NCI-H2227 treated with DMSO at 0.1 percent for 48 hours (cell line): ENCODE results near the gene KCNH4.

ENCODE experiments used
- DNase-seq: peaks from one replicate; lab custom pipeline; 2025; lab: John Stamatoyannopoulos, UW

Gene KCNH4

DNA sequence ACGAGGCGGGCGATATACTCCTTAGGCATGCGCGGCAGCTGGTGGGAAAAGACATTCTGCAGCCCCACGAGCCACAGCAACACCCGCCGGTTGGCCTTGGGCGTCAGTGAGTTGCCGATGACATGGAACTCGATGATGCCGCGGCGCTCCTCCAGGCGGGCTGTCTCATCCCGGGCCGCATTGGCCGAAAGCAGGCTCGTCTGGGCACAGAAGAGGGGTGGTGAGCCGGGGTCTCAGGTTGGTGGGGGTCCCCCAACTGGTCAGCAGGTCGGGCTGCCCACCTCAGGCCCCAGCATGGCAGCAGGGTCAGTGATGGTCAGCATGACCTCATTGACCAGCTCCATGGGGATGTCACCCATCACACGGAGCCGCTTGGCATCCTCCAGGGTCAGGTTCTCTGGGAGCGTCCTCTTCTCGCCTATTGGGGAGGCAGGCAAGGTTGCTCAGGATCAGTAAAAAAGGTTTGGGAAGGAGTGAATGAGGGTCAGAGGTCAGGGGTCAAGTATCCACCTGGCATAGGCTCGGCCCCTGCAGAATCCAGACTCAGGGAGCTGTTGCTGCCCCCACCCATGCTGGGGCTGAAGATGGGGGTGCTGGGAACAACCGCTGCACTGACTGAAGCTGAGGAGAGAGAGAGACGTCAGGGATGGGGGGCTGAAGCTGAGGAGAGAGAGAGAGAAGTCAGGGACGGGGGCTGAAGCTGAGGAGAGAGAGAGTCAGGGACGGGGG is 63.4 kb downstream of the KCNH4 start:
- DNase-seq = no peak

DNA sequence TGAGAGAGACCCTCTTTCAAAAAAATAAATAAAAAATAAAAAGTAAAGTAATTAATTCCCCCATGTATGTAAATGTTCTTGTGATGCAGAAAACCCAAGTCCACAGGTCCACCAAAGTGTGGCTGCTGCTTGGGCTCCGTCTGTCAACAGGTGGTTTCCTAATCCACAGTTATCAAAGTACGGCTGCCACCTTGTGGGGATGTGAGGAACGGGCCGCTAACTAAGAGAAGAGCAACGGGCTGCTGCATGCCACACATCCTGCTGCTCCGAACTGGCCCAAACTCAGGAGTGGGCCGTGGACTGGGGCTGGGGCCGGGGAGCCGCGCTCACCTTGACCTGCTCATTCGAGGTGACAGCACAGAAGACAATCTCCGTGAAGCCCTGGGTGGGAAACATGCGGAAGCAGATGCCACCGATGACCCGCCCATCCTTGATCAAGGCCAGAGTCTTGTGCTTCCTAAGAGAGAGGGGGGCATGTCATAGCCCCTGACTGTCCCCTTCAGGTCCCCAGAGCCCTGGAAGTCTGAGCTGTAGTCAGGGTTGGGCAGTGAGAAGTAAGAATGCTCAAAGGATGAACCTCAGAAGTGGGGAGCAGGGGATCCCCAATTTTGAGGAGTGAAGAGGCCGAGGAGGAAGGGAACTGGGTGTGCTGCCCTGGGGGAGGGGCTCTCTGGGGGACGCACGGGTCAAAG is 64.1 kb downstream of the KCNH4 start:
- DNase-seq = peak; percentile 82

DNA sequence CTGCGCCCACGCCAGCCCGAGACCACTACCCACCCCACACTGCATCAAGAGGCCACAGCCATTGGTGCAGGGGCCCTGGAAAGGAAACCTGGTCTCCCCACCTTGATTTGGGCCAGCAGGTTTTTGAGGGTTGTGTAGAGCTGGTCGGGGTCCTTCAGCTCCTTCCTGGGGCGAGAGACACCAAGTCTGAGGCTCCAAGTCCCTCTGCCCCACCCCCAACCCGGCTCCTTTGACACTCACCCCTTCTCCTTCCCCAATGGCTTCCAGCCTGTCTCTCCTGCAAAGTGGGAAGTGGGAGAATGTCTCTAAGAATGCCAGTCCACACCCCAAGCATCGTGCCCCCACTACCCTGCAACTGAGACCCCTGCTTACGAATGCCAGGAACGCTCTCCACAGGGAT is 66.8 kb downstream of the KCNH4 start:
- no peak for DNase-seq

DNA sequence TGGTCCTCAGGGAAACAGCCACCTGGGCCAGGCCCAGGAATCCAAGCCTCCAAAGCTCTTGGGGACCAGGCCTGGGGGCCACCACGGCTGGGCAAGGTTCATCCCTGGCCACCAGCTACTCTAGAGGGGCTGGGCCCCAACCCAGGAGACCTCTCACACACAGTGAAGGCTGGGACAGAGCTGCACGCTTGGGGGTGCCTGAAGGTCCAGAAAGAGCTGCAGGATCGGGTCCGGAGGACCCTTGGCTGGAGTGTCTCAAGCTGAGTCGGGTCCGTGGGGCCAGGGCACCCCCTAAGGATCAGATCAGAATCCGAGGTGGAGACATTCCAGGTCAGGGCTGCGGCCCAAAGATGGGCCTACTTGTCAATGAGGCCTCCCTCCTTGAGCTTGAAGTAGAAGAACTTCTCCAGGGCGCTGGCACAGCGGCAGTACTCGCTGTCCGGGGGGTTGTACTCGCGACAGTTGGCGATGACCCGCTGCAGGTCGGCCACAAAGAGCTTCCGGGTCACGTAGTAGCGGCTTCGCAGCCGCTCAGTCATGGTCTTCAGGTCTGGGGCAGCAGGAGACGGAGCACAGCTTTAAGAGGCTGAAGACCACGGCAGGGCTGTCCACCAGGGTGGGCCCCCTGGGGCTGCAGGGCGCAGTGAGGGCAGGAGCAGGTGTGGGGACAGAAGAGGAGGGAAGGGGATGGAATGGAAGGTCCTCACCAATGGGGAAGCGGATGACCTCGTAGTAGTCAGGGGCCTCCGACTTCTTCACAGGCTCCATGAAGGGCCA is 67.5 kb downstream of the KCNH4 start:
- no peak for DNase-seq

DNA sequence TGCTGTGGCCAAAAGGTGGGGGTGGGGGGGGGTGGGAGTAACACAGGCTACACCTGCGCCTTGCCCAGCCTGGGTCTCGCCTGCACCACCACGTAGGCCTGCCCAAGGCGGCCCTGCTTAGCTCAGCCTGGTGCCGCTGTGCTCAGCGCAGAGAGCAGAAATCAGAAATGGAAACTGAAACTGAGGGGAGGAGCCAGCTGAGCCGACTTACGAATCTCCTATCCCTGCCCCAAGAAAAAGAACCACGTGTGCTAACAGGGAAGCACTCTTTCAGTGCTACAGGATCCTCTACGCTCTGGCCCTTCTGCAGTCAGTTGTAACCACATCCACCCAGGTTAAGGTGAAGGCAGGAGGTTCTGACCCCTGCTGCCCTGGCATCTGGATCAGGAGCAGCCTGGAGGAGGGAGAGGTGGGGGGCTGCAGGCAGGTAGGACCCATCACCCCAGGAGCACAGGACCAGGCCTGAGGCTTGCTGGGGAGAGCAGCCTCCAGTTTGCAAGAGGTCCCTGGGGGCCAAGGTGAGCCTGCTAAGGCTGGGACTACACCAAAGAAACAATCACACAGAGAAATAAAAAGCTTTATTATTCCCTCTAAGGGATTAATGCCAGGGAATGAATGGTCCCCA is 68.3 kb downstream of the KCNH4 start, which contains the start of gene DHX58:
DHX58 (minus strand) TSS at position 163 of the 625 bp plus-strand sequence. CDS start 822 bp downstream, outside the sequence.
- DNase-seq = peak; percentile 87

DNA sequence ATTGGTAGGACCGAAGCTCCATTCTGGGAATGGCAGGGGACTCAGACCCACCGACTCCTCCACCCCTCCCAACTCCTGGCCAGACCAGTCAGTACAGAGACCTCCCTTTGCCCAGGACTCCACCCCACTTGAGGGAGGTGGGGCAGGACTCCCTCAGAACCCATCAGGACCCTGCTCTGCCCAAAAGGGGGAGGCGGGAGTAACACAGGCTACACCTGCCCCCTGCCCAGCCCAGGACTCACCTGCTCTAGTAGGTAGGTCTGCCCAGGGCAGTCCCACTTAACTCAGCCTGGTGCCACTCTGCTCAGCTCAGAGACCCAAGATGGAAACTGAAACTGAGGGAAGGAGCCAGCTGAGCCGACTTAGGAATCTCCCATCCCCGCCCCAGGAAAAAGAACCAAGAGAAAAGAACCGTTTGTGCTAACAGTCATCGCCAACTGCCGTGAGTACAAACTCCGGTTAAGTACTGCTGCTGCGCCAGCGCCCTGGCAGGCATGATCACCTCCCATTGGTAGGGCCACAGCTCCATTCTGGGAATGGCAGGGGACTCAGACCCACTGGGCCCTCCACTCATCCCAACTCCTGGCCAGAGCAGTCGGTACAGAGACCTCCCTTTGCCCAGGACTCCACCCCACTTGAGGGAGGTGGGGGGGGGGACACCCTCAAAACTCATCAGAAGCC is 68.9 kb downstream of the KCNH4 start:
- no peak for DNase-seq

DNA sequence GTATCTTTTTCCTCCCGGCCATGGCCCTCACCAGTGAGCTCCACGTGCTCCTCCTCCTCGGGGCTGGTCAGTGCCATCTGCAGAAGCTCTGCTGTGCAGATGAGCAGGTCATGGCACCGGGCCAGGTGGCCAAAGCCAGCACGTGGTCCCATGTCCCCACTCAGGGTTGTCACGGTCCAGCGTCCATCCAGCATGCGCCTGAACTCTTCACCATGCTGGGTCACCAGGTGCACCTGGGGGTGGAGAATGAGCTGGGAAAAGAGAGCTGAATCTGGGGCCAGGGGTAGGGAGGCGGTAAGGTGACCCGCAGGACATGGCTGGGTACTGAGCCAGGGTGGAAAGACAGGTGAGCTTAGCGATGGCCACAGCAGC is 69.7 kb downstream of the KCNH4 start:
- DNase-seq = no peak

DNA sequence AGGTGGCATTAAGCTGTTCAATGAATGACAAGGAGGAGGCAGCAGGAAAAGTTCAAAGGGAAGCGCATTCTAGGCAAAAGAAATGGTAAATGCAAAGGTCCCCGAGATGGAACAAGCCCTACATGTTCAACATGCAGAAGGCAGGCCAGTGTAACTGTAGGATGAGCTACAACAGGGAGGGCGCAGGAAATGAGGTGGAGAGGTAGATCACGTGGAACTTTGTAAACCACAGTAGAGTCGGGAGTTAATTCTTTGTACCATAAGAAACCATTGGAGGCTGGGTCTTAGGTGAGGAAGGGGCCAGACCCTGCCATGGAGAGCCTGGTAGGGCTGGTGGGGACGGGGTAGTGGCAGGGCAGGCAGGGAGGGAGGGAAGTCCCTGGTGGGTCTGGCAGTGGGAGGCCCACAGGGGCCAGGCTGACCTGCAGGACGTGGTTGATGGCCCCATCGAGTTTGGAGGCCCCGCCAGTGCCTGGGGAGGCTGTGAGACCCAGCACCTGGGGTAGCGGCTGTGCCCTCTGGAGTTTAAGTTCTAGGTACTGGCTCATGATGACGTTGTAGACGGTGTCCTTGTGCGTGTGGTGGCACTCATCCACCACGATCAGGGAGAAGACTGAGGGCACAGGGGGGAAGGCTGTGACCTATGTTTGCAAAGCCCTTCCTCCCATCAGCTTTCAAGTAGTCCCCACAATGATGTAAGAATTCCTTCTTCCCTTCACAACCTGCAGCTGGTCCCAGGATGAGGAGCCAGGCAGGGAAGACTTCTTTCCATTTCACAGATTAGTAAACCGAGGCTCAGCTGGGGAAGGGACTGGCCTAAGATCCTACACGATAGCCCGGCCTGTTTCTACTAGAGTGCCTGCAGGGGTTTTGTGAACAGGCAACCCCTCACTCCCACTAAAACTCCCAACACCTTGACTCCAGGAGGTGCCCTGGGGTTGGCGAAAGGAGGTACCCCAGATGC is 70.4 kb downstream of the KCNH4 start:
- DNase-seq = no peak

DNA sequence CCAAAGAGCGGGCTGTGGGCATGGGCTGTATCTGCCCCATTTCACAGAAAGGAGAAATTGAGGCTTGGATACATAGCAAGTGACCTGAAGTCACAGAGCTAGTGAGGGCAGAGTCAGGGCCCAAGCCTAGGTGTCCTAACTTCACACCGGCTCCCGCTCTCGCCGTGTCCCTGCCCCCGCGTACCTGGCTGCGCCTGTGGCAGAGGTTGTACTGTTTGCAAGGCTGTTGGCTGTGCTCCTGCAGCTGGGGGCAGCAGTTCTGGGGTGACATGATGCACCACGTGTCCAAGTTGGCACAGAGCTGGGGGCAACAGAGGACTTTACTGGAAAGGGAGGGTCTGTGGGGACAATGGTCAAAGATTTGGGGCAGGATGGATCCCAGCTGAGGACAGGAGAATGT is 71.9 kb downstream of the KCNH4 start:
- DNase-seq = no peak

DNA sequence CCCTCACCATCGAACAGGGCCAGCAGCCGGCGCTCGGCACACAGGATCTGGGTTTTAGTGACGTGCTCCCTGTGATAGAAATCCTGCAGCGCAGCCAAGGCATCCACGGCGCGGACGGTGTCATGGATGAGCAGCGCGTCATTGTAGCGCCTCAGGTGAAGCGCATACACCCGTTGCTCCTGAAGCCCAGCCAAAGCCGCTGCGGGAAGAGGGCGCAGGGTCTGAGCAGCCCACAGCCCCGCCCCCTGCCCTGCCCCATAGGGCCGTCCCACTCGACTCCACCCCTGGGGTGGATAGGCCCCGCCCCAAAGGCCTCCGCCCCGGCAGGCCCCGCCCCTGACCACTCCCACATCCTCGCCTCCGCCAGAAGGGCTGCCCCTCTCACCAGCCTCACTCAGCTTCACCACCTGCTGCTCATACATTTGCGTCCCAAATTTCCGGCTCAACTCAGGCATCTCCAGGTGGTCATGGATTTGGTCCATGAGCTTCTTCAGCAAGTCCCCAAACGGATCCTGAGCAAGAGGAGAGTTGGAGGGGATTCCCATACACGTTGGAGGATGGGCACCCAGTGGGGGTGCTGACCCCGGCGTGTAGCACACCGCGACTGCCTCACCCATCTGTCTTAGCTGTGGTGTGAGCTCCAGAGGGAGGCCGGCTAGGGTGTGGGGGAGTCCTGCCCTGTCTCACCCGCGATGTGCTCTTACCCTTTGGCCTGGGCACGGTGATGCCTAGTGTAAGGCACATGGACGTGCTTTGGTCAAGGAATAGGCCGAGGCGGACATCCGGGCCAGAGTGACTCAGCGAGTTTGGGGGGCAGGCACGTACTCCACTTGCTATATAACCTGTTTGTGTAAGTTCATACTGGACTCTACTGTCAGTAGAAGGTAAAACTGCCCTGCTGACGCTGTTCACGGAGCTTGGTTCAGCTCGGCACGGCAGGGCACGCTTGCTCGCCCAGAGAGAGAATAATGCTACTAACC is 73.1 kb downstream of the KCNH4 start:
- peak; percentile 90 for DNase-seq

DNA sequence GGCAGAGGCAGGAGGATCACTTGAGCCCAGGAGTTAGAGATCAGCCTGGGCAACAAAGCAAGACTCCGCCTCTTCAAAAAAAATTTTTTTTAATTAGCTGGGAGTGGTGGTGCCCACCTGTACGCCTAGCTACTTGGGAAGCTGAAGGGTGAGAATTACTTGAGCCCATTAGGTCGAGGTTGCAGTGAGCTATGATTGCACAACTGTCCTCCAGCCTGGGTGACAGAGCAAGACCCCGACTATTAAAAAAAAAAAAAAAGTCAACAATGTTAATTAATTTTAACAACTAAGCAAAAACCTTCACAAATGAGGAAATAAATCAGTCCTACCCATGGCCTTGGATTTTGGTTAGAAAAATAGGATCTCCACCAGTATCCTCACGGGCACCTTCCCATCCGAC is 73.8 kb downstream of the KCNH4 start:
- DNase-seq = no peak
